Spleen (tissue), 7 donors: ENCODE data around the gene MASP2.

Experiments
- CTCF ChIP-seq, 11 experiments: fragments of 200-600 bp in 7 of 11; fragments of 450-650 bp in 4 of 11; sonication (generic) in 4 of 11; IDR thresholded peaks in 8 of 11; conservative IDR thresholded peaks in 3 of 11; 1 replicate in 7 of 11; 2 replicates in 4 of 11; pipeline versions ENCODE4 v1.4.0 to v1.8.0; 2016 to 2021; ENCODE audit warnings: antibody characterized with exemption in 11 of 11, inconsistent platforms in 4 of 11, mild to moderate bottlenecking in 1 of 11
- POLR2AphosphoS5 ChIP-seq, 3 donors: sonication (generic); formaldehyde crosslinking; IDR thresholded peaks; one replicate each; pipeline ENCODE4 v1.5.1; 2017; ENCODE audit warnings: antibody characterized with exemption in 3 of 3
- donor health status: DM: no; HTN: no; CAD: no; lungs with moderate emphysema.
- donor health status: DM: no; HTN: no; CAD: no.
- donor health status: DM: no; HTN: no; CAD: no.

- TF ChIP-seq CTCF (IDR thresholded peaks at IDR 0.05 in 8 of 11, conservative IDR thresholded peaks at IDR 0.05 in 3 of 11) (no peak), POLR2AphosphoS5 (IDR thresholded peaks at IDR 0.05) (no peak)
Observed at GRCh38 chr1:11080931-11081330, 33.9 kb upstream of the MASP2 start.
